Right forelimb (tissue), 1 donor: ENCODE measurements around the gene SMYD3.

Experiments
- DNase-seq: peaks from one replicate; pipeline ENCODE4 v3.0.0-alpha.2; 2018

SMYD3 gene

DNA sequence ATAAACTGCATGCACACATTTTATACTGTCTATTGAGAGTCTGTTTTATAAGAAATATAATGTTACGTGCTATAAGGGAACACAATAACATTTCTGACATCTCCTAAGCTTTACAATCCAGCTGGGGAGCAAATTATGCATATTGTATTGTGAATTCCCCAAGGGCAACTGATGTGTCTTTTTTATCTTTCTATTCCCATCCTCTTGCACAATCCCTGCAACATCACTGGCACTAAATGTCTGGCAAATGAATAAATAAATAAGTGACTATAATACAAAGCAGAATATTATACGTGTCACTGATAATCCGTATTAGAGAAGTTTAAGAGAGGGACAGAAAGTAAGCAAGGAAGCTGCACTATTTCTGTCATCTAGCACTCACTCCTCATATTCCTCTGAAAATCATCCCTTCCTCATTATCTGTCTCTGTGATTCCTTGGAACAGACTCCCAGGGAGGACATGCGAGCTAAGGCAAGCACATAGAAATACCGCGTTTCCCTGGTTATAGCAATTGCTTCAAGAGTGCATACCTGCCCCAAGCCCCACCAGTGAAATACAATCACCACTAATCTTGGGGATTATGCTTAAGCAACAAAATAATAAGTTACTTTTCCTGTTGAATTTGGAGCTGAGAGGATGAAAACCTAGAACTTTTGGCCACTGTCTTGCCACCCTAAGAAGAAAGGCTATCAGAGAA is 205.4 kb downstream of the SMYD3 start:
- DNase-seq: no peak

GRCh38 chr1:246300626-246301549 is 206.2 kb downstream of the SMYD3 start:
- DNase-seq: no peak

DNA sequence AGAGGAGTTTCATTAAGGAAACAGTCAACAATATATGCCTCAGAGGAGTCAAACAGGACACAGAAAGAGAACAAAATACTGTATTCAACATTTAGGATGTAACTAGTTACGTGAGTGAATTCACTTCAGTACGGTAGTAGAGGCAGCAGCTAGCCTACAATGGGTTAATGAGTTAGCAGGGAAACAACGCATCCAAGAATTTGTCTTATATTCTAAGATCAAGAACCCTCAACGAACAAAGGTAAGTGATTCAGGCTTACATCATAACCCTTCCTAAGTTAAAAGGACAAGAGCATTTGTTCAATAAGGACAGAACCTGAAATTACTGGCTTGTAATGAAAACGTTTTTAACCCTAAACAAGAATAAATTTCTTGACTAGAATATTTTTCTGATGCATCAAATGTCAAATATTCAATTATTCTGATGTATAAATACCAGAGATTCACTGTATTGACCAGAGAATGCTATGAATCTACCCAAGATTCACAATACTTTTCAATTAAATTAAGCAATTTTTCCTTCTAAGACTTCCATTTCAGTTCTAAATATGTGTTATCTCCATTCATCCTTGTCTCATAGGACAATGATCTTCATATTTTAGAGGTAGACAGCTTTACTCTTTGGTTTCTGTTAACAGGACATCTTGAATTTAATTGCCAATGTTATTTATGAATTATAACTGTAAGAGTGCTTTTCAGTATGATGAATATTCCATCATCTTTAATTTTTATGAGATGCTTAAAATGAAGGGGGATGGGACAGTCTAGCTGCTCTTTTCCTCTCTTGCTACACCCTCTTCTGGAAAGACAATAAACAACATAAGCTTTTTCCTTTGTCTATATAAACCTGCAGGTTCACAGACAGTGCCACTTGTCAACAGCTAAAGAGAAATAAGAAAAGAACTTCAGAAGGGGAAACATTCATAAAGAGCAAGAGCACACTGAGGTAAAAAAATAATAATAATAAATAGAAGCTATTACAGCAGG is 209.5 kb downstream of the SMYD3 start:
- DNase-seq: no peak

- no peak for DNase-seq
Observed at GRCh38 chr1:246295968-246296367, 211.1 kb downstream of the SMYD3 start.

GRCh38 chr1:246295340-246295739 is 211.7 kb downstream of the SMYD3 start:
- DNase-seq: no peak

DNA sequence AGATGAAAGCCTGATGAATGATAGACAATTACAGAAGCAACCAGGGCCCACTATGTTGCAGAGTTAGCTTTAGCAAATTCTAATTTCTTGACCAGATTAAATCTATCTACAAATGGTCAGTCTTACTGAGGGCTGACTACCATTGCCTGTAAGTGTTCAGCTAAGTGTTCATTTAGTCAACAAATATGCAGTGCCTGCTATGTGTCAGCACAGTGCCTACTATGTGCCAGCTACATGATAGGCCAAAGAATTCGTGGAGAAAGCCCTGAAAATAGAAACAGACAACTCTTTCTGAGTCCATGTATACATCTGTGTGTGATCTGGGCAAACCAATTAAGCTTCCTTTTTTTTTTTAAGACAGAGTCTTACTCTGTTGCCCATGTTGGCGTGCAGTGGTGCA is 212.8 kb downstream of the SMYD3 start:
- no peak for DNase-seq

- DNase-seq: no peak
Observed at GRCh38 chr1:246293366-246294121, 213.5 kb downstream of the SMYD3 start.

DNA sequence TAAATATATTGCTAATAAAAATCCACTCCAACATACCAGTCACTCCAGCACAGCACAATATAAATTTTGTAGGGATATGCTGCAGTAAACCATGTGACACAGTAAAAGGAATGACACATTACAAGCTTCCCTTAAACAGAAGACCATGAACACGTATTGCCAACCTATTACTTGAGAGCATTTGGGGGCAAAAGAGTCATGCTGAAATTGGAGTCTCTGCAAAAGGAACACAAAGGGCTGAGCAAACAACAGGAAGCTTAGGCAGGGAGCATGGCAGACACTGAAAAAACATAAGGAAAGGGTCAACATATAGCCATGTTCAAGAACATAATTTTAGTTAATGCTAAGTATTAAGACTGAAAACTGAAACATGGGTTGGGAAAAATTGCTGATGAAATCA is 214.5 kb downstream of the SMYD3 start:
- no peak for DNase-seq

DNA sequence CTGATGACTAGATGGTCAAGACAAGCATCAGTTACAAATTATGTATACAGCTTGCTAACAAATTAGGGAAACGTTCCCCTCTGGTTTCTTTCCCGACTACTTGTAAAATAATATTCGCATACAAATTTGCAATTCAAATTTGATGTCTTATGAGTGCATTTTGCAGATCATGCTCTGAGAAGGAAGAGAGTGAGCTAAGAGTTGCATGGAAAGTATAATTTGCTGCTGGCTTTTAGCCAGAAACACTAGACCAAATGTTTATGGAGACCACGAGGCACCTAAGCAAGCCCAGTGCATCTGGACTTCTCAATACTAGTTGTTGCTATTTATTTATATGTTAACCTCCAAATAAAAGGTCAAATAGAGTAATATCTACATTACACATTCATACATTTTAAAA is 216.0 kb downstream of the SMYD3 start:
- no peak for DNase-seq

DNA sequence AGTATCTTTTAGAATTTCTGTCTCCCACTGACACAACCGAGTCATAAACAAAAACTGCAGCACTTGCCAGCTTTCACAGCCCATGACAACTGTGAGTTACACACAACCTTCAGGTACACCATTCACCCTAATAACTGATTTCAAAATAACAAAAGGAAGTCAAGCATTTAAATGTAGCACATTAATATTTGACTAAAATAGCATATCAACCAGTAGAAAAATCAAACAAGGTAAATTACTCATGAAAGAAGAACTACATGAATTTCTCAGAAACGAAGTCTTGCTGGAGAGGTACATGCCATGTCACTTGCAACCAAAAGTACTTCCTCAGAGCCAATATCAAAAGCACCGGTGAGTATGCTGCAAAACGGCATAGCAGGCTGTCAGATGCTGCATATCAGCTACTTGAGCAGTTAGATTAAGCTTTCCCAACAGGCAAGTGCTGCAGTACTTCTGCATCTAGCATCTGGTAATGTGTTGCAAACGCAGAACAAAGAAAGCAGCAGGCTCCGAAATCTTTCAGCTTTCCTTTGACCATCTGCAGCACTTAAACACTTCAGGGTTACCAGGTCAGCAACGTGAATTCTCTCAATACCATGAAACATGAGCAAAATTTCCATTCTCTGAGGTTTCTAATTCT is 223.2 kb downstream of the SMYD3 start:
- no peak for DNase-seq

- no peak for DNase-seq
Observed at GRCh38 chr1:246281639-246282038, 225.4 kb downstream of the SMYD3 start.

GRCh38 chr1:246281195-246281594 is 225.9 kb downstream of the SMYD3 start:
- DNase-seq: no peak

GRCh38 chr1:246280551-246280950 is 226.5 kb downstream of the SMYD3 start:
- no peak for DNase-seq

GRCh38 chr1:246279402-246279801 is 227.7 kb downstream of the SMYD3 start:
- DNase-seq: no peak

GRCh38 chr1:246278371-246278770 is 228.7 kb downstream of the SMYD3 start:
- DNase-seq: no peak

GRCh38 chr1:246275036-246275435 is 232.0 kb downstream of the SMYD3 start:
- no peak for DNase-seq

DNA sequence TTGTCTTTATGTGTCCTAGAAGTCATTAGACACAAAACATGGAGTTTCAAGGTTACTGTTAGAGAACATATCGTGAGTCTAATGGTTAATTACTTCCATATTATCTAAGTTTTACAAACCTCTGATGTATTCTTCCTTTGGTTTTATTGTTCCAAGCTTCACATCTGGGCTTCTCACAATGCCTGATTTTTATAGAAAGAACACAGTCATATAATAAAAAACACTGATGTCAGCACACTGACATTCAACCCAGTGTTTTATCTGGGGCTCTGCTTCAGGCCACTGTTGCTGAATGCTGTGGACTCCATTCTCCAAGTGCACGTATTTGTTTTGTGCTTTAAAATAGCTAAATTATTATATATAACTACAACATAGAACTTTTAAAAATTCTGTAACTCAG is 232.9 kb downstream of the SMYD3 start:
- no peak for DNase-seq

DNA sequence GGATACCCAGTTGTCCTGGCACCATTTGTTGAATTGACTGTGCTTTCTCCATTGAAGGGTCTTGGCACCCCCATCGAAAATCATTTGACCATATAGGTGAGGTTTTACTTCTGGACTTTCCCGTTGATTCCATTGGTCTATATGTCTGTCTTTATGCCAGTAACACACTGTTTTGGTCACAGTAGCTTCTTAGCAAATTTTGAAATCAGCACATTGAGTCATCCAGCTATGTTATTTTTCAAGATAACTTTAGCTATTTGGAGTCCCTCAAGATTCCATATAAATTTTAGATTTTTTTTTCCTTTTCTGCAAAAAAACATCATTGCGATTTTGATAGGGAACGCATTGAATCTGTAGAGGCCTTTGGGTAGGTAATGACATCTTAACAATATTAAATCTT is 235.6 kb downstream of the SMYD3 start:
- no peak for DNase-seq

GRCh38 chr1:246270236-246270635 is 236.8 kb downstream of the SMYD3 start:
- no peak for DNase-seq

- DNase-seq: no peak
Observed at GRCh38 chr1:246269466-246269865, 237.6 kb downstream of the SMYD3 start.

GRCh38 chr1:246267896-246268295 is 239.2 kb downstream of the SMYD3 start:
- no peak for DNase-seq

- no peak for DNase-seq
Observed at GRCh38 chr1:246267426-246267825, 239.7 kb downstream of the SMYD3 start.
